ENCODE results near the gene HSF5. TPM values are rescaled to one million over a fixed set of nuclear protein-coding genes. Genes with fewer than 3 reads are reported as not detected.

HSF5 gene
- polyA plus RNA-seq, 1 experiment = not detected

GRCh38 chr17:58394534-58395223, 93.5 kb downstream of the HSF5 start:
- H3K27me3 ChIP-seq (ENCODE audit: control insufficient read depth, insufficient read depth, low read length) = peaks cover 11% of the 10 kb centered on the region
- POLR2A ChIA-PET = no interaction called here
- no peak for TF ChIP-seq CTCF (IDR thresholded peaks at IDR 0.05; ENCODE audit: insufficient read depth, low read depth, low read length)
- no peaks in the 10 kb centered on the region for H3K36me3 ChIP-seq (ENCODE audit: control insufficient read depth, insufficient read depth, low read length)
- no peak overlapping the region for H3K4me3 ChIP-seq (ENCODE audit: low read depth, low read length)
- CTCF ChIA-PET = no interaction called here
- no peak for DNase-seq (ENCODE audit: low read depth)

- Histone ChIP-seq H3K36me3 (ENCODE audit: control insufficient read depth, insufficient read depth, low read length) (no peaks in the 10 kb centered on the region), H3K4me3 (ENCODE audit: low read depth, low read length) (no peak overlapping the region), H3K27me3 (ENCODE audit: control insufficient read depth, insufficient read depth, low read length) (peaks cover 10% of the 10 kb centered on the region)
- ChIA-PET CTCF (interaction anchor here (0.6 kb wide), 1 partner anchor 259 kb away, joined by 3 read pairs; no protein-coding TSS in a partner anchor), POLR2A (no interaction called here)
- TF ChIP-seq CTCF (IDR thresholded peaks at IDR 0.05; ENCODE audit: insufficient read depth, low read depth, low read length) = no peak
- no peak for DNase-seq (ENCODE audit: low read depth)
Measured at GRCh38 chr17:58391302-58391984, 96.8 kb downstream of the HSF5 start.

- ChIA-PET POLR2A (no interaction called here), CTCF (interaction anchor here (0.6 to 2.2 kb wide), 2 partner anchors 74 to 259 kb away, joined by 3 to 7 read pairs; no protein-coding TSS in a partner anchor)
- Histone ChIP-seq H3K27me3 (ENCODE audit: control insufficient read depth, insufficient read depth, low read length) (peaks cover 11% of the 10 kb centered on the region), H3K36me3 (ENCODE audit: control insufficient read depth, insufficient read depth, low read length) (no peaks in the 10 kb centered on the region), H3K4me3 (ENCODE audit: low read depth, low read length) (no peak overlapping the region)
- no peak for DNase-seq (ENCODE audit: low read depth)
- no peak for TF ChIP-seq CTCF (IDR thresholded peaks at IDR 0.05; ENCODE audit: insufficient read depth, low read depth, low read length)
Measured at GRCh38 chr17:58390884-58391283, 97.3 kb downstream of the HSF5 start.

- Histone ChIP-seq H3K27me3 (ENCODE audit: control insufficient read depth, insufficient read depth, low read length) (peaks cover 12% of the 10 kb centered on the region), H3K4me3 (ENCODE audit: low read depth, low read length) (no peak overlapping the region), H3K36me3 (ENCODE audit: control insufficient read depth, insufficient read depth, low read length) (no peaks in the 10 kb centered on the region)
- POLR2A ChIA-PET = no interaction called here
- TF ChIP-seq CTCF (IDR thresholded peaks at IDR 0.05; ENCODE audit: insufficient read depth, low read depth, low read length) = no peak
- CTCF ChIA-PET = interaction anchor here (2.2 kb wide), 1 partner anchor 71 kb away, joined by 7 read pairs; no protein-coding TSS in a partner anchor
- no peak for DNase-seq (ENCODE audit: low read depth)
Measured at GRCh38 chr17:58388302-58389190, 99.7 kb downstream of the HSF5 start.

GRCh38 chr17:58387834-58388233, 100.4 kb downstream of the HSF5 start:
- no peak for TF ChIP-seq CTCF (IDR thresholded peaks at IDR 0.05; ENCODE audit: insufficient read depth, low read depth, low read length)
- no peak for DNase-seq (ENCODE audit: low read depth)
- H3K36me3 ChIP-seq (ENCODE audit: control insufficient read depth, insufficient read depth, low read length) = no peaks in the 10 kb centered on the region
- H3K27me3 ChIP-seq (ENCODE audit: control insufficient read depth, insufficient read depth, low read length) = peaks cover 12% of the 10 kb centered on the region
- ChIA-PET POLR2A (no interaction called here), CTCF (no interaction called here)
- no peak overlapping the region for H3K4me3 ChIP-seq (ENCODE audit: low read depth, low read length)

All from BJ (cell line).